Measurements from ENCODE around the gene LRP3.
A peak's percentile ranks its signal among the peaks of the same experiment; 100 is the strongest.
"Not testable (repeated sequence)": the region's sequence is repeated elsewhere in the genome, so short reads cannot be mapped to it uniquely, and the experiment has no call there.

The LRP3 gene

DNA sequence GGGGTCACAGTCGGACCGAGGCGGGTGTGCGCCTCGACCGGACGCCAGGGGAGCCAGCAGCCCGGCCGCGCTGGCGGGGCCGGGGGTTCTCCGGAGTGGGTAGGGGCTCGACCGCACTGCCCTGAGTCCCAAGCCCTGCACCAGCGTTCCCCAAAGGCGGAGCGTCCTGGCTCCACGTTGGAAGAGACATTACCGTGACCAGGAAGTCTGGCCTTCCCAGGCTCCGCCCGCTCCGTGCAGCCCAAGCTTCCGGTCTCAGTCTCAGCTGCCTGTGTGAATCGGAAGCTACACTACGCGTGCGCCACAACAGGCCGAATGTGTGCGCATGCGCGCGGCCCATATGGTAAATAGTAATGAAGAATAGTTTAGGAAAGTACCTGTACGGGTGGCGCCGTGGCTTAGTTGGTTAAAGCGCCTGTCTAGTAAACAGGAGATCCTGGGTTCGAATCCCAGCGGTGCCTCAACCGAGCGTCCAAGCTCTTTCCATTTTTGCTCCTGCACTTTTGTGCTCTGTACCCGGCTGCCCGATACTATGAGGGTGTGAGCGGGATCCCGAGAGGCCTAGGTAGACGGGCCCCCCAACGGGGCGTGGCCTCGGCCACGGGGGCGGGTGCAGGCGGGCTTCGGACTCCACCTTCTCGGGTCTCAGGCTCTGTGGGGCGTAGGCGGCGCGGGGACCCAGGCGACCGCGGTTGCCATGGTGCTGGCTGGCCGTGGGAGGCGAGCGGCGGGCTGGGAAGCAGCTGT is 17.3 kb upstream of the LRP3 start:
- DNase-seq (ENCODE audit: low read depth in 1 of 2, low spot score in 1 of 2), result peak; percentile 92 to 93

GRCh38 chr19:33177417-33177979 is 16.6 kb upstream of the LRP3 start:
- peak in 1 of 2 donors; percentile 63 for DNase-seq (ENCODE audit: low read depth in 1 of 2, low spot score in 1 of 2)

GRCh38 chr19:33186431-33187182 is 7.5 kb upstream of the LRP3 start:
- DNase-seq (ENCODE audit: low read depth in 1 of 2, low spot score in 1 of 2), result no peak

GRCh38 chr19:33187183-33187540 is 7.0 kb upstream of the LRP3 start:
- DNase-seq (ENCODE audit: low read depth in 1 of 2, low spot score in 1 of 2), result no peak

DNA sequence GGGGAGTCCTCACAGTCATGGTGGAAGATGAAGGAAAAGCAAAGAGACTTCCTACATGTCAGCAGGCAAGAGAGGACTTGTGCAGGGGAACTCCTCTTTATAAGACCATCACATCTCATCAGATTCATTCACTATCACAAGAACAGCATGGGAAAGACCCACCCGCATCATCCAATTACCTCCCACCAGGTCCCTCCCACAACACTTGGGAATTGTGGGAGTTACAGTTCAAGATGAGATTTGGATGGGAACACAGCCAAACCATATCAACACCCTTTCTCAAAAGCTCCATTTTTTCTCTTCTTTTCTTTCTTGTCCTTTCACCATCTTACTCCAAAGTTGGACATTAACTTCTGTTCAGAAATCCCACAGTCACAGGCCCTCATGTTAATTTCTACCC is 4.7 kb upstream of the LRP3 start:
- DNase-seq (ENCODE audit: low read depth in 1 of 2, low spot score in 1 of 2), result no peak

DNA sequence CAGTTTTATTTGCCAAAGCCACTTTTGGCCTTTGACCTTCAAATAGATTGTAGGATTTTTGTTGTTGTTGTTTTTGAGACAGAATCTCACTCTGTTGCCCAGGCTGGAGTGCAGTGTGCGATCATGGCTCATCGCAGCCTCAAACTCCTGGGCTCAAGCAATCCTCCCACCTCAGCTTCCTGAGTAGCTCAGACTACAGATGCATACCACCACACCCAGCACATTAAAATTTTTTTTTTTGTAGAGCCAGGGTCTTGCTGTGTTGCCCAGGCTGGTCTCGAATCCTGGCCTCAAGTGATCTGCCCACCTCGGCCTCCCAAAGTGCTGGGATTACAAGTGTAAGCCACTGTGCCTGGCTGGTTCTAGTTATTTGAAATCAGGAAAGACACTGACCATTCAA is 3.0 kb upstream of the LRP3 start:
- not testable (repeated sequence) for DNase-seq (ENCODE audit: low read depth in 1 of 2, low spot score in 1 of 2)

DNA sequence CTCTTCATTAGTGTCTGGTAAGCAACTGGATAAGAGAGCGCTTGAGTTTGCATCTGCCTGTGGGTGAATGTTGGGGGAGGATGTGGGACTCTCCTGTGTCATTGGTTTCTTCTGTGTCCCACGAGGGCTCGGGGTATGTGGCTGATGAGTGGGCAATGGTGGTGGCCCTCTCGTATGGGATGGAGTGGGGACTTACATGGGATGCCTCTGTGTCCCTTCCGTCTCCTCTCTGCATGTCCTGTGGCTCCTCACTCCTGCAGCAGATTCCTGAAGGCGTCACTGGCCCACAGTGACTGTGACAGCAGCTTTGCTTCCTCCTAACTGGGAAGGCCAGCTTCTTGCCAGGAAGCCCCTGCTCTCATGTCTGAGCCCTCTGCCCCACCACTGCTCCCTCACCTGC is 2.6 kb upstream of the LRP3 start:
- DNase-seq (ENCODE audit: low read depth in 1 of 2, low spot score in 1 of 2), result no peak

DNA sequence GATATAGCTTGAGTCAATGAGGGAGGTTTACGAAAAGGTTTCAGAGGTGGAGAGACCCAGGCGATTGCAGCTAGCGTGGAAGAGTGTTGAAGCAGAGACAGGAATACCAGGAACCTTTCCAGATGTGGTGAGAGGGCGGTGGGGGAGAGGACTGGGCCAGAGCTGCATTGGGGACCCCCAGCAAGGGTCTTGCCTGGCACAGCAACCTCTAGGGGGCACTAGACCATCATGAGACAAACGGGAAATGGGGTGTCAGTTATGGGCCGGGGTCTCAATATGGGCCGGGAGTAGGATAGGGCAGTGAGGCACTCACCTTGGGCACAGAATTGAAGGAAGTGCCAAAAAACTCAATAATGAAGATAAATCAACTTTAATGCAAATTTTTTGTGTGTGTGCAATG is 2.1 kb upstream of the LRP3 start:
- no peak for DNase-seq (ENCODE audit: low read depth in 1 of 2, low spot score in 1 of 2)

GRCh38 chr19:33193269-33193864 is 763 bp upstream of the LRP3 start:
- no peak for DNase-seq (ENCODE audit: low read depth in 1 of 2, low spot score in 1 of 2)

GRCh38 chr19:33194532-33194885 is 379 bp downstream of the LRP3 start:
- no peak for DNase-seq (ENCODE audit: low read depth in 1 of 2, low spot score in 1 of 2)

GRCh38 chr19:33194886-33195644 is 935 bp downstream of the LRP3 start:
- DNase-seq (ENCODE audit: low read depth in 1 of 2, low spot score in 1 of 2), result no peak

DNA sequence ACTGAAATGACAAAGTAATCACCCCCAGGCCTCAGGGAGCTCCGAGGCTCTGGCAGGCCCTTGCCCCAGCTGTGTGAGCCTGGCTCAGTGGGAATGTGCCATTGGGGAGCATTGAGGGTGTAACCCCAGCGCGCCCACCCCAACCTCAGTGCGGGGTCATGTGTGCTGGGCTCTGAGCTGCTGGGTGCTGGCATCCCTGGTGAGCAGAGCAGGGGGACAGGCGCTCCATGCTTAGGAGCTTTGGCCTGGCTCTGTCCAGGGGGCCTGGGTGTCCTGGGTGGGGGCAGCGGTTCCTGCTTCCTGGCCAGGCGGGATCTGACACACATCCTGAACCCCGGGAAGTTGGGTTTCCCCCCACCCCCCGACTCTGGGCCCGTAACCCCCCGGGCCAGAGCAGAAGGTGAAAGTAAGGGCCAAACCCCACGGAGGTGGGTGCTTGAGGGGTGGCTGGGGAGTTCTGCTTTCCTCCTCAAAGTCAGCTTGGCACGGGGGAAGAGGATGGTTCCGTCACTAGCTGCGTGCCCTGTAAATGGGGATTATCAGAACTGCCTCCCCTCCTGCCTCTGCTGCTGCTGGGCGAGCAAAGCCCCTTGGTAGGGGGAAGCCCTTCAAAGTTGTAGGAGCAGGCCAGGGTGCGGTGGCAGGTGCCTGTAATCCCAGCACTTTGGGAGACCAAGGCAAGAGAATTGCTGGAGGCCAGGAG is 1.7 kb downstream of the LRP3 start:
- DNase-seq (ENCODE audit: low read depth in 1 of 2, low spot score in 1 of 2), result no peak

GRCh38 chr19:33196446-33197193 is 2.5 kb downstream of the LRP3 start:
- DNase-seq (ENCODE audit: low read depth in 1 of 2, low spot score in 1 of 2), result no peak

- DNase-seq (ENCODE audit: low read depth in 1 of 2, low spot score in 1 of 2), result no peak
Observed at GRCh38 chr19:33197591-33198000, 3.5 kb downstream of the LRP3 start.

GRCh38 chr19:33198169-33198568 is 4.0 kb downstream of the LRP3 start:
- no peak for DNase-seq (ENCODE audit: low read depth in 1 of 2, low spot score in 1 of 2)

DNA sequence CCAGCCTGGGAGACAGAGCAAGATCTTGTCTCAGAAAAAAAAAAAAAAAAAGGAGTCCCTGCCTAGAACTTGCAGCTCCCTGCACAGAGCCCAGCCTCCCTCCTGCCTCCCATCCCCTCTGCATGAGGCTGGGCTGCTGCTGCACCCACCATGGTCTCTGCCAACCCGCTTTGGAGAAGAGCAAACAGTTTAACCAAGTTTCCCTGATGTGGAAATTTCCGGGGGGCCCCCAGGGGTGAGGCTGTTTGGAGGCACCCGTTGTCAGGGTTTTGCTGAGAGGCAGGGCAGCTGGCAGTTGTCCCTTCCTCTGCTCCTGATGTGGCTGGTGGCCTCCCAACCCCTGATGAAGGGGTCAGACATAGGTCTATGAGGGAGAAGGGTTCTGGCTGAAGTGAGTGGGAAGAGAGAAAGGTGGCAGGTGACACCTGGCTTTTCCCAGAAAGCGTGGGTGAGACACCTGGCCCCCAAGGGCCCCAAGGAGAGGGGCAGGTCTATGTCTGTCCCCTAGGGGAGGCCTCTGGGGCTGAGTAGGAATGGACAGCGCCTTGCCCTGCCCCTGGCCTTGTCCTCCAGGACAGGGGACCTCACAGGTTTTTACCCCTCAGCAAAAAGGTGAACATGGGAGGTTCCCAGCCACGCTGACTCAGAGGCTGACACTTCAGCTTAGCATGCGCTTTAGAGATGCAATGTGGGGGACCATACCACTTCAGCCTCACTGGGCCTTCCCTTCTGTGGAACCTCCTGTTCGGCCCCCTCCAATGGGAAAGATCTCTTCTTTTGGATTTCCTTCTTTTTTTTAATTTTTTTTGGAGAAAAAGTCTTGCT is 5.5 kb downstream of the LRP3 start:
- no peak for DNase-seq (ENCODE audit: low read depth in 1 of 2, low spot score in 1 of 2)

- no peak for DNase-seq (ENCODE audit: low read depth in 1 of 2, low spot score in 1 of 2)
Observed at GRCh38 chr19:33201473-33201872, 7.3 kb downstream of the LRP3 start.

GRCh38 chr19:33201886-33202545 is 7.9 kb downstream of the LRP3 start:
- DNase-seq (ENCODE audit: low read depth in 1 of 2, low spot score in 1 of 2), result no peak

Measured in activated T-helper 1 cell treated with anti-CD3 and anti-CD28 coated beads, Interleukin-2, amount 50 U/mL, for 16 hours (primary cell).